GM21526 (cell line): ENCODE data around the gene C2orf92.
"Not testable (repeated sequence)": the region's sequence is repeated elsewhere in the genome, so short reads cannot be mapped to it uniquely, and the experiment has no call there.

Source experiments
- ATAC-seq: cut with Tn5 transposase; IDR thresholded peaks from one replicate; pipeline ENCODE4 v1.9.1; 2021; ENCODE audit warnings: moderate library complexity; ENCODE audit not compliant: unreplicated experiment, low FRiP score

Gene C2orf92

DNA sequence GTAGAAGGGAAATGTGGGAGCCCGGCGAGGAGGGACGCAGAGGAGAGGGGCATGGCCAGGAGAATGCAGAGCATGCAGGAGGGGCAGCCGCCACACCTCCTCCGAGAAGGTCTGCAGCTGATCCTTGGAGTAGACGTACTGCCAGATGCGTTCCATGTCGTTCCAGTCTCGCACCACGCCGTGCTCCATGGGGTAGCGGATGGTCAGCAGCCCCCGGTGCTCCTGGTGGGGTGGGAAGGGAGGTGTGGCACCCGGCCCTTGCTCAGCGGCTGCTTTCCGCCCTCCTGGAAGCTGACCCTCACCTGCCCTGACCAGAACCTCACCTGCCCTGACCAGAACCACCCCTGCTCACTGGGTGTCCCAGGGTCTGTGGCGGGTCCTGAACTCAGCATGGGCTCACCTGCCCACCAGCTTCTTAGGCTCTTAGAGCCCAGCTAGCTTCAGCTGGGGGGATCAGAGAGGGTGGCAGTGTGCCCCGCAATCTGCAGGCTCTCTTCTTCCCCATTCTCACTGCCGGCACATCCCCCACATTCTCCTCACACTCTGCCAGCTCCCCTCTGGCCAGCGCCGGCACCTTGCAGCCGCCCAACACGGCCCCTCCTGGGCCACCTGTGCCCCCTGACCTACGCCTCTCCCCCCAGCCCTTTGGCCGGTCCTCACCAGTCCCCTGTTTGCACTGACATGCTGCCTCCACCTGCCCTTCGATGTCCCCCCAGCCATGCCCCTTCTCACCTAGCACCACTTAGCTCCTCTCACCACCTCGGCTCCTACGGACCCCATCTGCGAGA lies 10.1 kb upstream of the C2orf92 start:
- ATAC-seq = no peak

DNA sequence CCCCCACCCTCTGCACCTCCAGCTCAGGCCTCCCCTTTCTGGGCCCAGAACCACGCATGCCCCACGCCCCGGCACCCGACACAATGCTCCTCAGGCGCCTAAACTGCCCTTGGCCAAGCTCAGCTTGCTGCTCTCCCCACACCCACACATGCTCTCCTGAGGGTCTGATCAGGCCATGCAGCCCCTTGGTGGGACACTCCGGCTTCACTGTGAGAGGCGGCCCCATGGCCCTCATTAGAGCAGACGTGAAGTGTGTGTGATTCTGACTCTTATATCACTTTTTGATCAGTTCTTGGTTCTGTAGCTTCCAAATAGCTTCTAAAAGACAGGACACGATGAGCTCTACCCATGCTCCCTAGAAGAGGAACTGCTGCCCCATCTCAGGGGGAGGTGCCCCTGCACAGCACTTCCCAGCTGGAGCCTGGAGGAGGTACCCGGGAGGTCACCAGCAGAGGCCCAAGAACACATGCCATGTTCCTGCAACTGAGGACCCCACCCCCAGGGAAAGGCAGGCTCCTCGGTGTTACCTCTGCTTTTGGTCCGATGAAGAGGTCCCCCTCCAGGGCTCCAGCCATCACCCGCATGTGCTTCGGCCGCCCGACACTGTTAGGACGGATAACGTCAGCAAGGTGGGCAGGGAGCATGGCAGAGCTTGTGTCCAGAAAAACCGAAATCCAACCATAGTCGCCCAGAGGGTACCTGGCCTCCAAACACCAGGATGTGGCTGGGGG lies 9.3 kb upstream of the C2orf92 start:
- ATAC-seq = no peak

DNA sequence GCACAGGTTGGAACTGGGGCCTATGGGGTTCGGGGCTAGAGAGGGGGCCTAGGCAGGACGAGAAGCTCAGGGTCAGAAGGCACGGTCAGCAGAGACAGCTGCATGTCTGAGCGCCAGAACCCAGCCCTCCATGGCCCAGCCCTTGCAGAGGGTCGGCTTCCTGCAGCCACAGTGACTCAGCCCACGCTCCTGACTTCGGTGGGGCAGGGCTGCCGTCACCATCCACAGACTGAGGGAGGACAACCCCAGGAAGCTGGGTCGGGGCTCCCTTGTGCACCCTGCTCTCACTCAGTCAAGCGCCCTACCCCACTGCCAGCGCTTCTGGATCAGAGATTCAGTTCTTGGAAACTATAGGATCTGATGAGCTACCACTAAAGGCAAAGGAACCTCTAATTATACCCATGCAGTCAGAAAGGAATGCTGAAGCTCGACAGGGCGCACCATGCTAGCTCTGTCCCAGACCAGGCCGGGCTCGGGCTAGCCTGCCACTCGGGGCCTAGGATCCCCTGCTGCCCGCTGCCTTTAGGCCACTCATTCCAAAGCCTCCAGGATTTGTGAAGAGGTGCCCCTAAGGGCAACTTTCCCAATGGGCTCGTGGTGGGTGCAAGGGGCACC lies 8.6 kb upstream of the C2orf92 start:
- ATAC-seq = no peak

DNA sequence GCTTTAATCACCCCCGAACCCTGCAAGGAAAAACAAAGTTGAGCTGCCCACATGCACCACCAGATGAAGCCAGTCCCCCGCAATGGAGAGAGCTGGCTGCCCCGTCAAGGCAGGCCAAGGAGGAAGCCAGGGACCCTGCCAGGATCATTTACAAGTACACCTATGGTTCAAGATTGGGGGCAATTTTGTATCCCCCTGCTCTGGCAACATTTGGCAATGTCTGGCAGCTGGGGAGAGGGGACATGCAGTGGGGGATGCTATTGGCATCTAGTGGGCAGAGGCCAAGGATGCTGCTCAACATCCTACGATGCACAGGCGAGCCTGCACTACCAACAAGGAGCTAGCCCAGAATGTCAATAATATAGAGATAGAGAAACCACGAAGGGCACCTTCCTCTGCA lies 7.6 kb upstream of the C2orf92 start:
- ATAC-seq = no peak

DNA sequence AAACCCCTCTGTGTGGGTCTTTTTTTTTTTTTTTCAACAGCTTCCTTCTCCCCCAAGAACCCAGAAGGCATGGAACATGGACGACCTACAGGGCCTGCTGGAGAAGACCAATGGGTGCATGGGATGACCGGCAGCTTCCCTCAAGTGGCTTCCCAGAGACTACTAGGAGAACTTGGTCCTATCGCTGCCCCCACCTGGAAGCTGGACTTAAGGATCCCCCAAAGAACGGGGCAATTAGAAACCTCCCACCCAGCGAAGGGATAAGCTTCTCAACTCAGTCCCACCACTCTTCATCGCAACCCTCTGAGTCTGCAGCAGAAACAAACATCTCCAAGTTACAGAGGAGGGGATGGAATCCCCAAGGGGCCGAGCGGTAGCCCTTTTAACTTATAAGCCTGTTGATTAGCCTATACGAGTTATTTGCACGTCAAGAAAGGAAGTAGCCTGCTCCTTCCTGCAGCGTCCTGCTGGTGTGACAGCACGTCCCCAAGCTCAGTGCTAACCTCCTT lies 7.1 kb upstream of the C2orf92 start:
- no peak for ATAC-seq

DNA sequence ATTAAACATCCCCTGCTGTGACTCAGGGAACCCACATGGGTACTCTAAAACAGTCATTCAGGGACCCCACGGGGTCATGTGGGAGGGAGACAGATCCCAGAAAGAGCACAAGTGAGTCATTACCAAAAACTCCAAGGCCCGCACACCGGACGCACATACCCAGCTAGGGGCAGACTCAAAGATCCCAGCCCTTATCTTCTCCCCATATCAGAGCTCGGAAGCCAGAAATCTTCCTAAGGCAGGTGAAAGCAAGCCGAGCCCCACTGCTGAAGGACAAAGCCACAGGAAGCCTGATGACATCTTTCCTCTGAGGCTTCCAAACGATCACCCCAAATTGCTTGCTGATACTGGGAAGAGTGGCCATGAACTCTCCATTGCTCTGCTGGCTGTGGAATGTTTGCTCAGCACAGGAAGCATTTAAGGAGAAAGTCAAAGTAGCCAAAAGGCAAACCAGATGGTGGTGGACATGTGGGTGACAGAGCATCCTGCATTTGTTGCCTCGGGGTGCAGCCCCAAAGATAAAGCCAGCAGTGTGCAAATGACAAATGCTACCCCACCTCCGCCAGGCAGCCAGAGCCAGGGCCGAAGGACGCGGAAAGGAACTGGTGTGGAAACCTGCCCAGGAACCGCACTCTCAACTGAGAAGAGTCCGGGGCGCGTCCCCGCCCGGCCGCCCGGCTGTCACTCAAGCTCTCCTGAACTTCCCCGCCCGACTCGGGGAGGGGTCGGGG lies 6.5 kb upstream of the C2orf92 start:
- peak; percentile 41 for ATAC-seq

DNA sequence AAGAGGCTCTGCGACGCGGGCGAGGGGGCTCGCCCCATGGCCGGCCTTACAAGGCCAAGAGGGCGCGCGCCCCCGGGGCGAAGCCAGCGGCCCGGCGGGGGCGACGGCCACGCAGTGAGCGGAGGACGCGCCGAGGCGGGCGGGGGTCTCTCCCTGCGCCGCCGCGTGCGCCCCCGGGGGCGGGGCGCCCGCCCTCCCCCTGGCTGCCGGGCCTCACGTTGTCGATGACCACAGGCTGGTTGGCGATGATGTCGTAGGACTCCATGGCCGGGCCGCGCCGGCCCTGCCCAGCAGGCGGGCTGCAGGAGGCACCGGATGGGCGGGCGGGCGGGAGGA lies 5.9 kb upstream of the C2orf92 start:
- no peak for ATAC-seq

DNA sequence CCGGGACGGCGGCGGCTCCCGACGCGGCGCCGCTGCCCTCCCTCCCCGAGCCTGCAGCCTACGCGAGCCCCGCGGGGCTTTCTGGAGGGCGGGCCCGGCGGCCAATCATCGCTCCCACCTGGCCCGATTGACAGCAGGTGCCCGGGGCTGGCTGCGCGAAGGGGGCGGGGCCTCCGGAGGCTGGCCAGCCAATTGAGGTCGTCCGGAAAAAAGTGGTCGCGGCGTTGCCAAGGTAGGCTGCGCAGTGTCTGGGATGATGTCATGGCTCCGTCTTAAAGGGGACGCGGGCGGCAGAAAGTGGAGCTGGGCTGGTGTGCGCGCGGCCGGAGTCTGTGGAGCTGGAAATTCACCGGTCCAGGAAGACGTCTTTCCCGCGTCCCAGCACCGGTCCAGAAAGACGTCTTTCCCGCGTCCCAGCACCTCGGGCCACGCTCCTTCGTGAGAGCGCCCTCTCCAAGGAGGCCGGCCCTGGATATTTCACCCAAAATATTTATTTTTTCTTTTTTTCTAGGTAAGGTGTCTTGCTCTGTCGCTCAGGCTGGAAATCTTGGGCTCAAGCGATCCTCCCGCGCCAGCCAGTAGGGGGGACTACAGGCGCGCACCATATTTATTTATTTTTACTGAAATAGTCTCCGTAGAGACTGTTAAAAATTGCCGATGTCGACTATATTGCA lies 5.4 kb upstream of the C2orf92 start, which contains the start of gene ACTR1B:
TSS of gene ACTR1B (minus strand) at position 83 of the 674 bp plus-strand sequence. CDS start 154 bp downstream, outside the sequence.
- ATAC-seq = peak; percentile 84

DNA sequence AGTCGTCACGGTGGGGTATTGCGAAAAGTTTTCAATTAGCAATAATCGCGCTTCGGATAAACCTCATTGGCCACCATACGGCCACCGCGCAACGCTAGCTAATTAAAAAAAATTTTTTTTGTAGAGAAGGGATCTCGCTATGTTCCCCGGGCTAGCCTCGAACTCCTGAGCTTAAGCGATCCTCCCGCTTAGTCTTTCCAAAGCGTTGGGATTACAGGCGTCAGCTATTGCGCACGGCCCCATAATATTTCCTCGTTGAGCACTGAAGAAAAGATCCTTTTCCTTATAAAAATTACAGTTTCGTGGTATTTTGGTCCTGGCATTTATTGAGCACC lies 4.9 kb upstream of the C2orf92 start:
- ATAC-seq = no peak

DNA sequence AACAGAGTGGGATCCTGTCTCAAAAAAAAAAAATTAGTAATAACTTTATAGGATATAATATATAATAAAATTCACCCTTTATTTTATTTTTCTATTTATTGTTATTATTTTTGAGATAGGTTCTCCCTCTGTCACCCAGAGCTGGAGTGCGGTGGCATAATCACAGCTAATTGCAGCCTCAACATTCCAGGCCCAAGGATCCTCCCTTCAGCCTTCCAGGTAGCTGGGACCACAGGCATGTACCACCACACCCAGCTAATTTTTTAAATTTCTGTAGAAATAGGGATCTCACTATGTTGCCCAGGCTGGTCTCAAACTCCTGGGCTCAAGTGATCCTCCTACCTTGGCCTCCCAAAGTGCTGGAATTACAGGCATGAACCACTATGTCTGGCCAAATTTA lies 958 bp downstream of the C2orf92 start:
- ATAC-seq = no peak

DNA sequence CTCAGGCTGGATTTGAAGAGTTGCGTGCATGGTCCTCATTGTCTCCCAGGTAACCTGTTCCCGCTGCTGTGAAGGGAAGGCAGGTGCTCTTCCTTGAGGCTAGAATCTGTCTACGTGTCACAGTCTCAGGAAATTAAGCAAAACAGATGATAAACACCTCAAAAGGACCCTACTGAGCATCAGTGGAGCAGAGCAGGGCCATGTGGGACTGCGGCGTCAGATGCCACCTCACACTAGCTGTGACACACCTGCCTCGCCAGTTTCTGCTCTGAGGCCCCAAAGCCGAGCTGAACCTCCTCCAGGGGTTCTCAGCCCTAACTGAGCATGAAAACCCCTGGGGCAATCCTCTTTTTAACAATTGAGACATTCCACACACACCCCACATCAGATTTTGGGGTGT lies 2.0 kb downstream of the C2orf92 start:
- ATAC-seq = no peak

DNA sequence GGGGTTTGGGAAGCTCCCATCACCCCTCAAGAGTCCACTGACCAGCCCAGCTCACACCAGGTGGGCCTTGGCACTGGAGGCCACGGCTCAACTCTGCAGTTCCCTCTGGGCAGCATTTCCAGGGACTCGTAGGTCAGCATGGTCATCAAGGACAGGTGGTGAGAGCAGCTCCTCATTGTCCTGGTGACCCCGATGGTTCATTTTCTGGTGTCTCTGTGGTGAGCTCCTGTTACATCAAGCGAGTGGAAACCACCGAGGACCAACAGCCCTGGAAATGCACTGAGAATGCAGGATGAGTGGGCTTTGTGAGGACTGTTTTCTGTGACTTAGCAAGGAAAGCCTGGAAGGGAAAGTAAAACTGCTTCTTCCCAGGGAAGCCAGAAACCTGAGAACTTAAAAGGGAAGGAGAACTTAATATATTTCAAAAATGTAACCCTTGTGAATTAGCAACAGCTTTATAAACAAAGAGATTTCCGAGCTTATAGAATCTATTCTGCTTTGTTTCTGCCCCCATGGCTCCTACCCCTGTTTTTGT lies 3.2 kb downstream of the C2orf92 start:
- ATAC-seq = not testable (repeated sequence)

DNA sequence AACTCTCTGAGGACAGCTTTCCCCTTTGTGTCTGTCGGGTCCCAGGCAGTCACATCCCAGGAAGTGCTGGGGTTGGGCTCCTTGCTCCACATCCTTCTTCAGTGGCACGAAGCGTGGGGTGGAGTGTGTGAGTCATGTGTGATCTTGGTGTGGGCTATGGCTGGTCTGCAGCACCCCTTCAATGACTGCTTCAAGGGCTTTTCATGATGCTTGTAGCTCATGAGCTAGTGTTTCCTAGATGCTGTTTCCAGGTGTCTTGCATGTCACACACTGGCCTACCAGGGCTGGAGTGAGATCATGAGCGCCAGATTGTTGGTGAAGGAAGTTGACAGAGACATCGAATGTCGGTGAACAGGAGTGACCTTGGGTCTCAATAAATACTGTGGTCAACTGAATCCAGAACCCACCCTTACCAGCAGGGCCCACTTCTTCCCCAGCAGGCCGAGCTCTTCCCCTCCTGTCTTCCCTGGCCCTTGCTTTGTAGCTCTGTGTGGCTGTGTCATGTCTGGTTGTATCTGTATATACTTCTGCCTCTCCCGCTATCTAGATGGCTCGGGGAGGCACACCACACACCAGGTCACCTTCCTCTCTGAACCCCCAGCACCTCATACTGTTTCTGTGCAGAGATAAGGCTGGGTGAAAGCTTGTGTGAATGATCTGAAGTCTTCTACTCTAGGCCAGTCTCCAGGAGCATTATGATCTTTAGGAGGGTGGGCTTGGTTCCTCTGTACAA lies 3.8 kb downstream of the C2orf92 start:
- ATAC-seq = no peak

DNA sequence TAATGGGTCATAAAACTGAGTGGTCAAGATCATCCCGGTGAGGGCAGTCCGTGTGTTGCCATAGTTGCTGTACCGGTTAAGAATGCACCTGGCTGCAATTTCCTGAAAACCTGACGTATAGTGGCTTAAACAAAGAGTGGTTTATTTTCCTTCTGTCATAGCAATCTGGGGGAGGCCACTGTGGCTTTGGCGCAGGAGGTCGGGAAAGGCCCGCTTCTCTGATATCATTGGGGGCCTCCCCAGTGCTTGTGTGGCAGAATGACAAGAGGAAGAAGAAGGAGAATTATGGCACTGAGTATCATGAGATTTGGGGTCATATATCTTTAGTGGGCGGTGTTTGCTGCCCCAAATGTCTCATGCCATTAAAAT lies 4.4 kb downstream of the C2orf92 start:
- ATAC-seq = no peak

DNA sequence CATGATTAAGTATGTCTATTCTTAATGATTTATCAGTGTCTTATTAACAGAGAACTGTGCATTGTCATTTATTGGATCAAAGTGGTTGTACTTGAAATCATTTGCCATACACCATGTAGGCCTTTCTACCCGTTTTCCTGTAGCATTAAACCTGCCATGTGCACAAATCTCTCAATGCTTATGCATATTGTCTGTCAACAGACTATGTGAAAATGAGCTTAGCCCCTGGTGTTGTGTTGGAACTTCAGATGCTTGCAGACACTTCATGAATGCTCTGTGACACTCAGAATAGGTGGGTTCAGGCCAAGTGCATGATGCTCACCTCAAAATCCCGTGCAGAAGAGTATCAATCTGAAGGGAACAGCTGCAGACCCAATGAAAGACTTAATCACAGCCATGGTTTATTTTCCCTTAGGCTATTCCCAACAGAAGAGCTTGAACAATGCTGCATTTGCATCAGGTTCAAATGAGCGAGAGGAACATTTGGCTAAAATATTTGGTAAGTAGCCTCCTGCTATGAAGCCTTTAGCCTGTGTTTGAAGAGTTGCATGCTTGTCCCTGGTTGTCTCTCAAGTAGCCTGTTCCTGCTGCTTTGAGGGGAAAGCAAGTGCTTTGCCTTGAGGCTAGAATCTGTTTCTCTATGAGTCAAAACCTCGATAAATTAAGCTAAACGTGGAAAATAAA lies 6.1 kb downstream of the C2orf92 start:
- ATAC-seq = no peak

DNA sequence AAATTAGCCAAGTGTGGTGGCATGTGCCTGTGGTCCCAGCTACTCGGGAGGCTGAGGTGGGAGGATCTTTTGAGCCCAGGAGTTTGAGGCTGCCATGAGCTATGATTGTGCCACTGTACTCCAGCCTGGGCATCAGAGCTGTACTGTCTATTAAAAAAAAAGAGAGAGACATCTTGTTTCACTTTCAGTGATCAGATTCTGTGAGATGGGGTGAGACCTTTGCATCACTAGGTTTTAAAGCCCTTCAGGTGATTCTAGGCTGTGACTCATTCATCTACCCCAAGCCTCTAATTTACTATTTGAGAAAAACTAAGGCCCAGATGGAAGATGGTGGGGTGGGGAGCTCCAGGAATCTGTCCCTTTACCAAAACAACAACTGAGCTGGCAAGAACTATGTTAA lies 7.1 kb downstream of the C2orf92 start:
- ATAC-seq = no peak

DNA sequence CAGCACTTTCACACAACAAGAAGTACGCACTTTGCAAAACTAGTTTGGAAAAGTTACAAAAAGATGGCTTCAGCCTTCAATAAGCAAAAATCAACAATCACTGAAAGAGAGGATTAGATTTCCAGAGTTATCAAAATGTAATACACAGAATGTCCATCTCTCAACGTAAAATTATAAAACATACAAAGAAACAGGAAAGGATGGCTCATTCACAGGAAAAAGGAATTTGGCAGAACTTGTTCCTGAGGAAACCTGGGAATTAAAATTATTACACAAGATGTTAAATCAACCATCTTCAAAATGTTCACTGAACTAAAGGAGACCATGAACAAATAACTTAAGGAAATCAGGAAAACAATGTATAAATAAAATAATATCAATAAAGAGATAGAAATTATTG lies 8.0 kb downstream of the C2orf92 start:
- ATAC-seq = no peak

DNA sequence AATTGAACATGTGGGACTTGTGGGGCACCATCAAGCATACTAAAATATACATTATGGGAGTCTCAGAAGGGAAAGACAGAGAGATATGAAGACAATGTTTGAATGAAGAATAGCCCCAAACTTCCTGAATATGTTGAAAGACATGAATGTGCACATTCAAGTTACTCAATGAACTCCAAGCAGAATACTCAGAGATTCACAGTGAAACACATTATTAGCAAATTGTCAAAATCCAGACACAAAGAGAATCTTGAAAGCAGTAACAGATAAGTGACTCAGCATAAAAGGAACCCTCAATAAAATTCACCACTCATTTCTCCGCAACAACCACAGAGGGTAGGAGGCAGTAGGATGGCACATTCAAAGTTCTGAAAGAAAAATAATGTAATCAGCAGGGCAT lies 8.8 kb downstream of the C2orf92 start:
- no peak for ATAC-seq

DNA sequence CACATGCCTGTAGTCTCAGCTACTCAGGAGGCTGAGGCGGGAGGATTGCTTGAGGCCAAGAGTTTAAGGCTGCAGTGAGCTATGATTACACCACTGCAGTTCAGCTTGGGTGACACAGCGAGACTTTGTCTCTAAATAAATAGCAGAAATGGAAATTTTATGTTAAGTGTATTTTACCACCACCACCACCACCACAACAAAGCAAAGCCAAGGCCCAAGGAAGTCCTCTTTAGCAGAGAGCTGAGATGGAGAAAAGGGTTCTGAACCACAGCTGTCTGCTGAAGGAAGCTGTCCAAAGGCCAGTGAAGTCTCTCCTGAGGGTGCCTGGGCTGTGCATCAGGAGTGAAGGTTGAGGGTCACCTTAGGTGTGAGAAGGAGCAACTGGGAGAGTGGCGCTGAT lies 17.7 kb downstream of the C2orf92 start:
- ATAC-seq = not testable (repeated sequence)
